Kidney (tissue), 14 donors: ENCODE data around the gene ABCC3. TPM values are rescaled to one million over a fixed set of nuclear protein-coding genes. Genes with fewer than 3 reads are reported as not detected.

Experiments used
- DNase-seq, 5 donors: peaks; one replicate each; pipeline ENCODE4 v3.0.0-alpha.2; 2013 to 2020
- FAIRE-seq: peaks from 2 replicates; lab custom pipeline; 2012; peaks lifted over from hg19 to GRCh38; lab: Jason Lieb, UNC
- H3K27ac ChIP-seq, 2 donors: one replicate each; pipeline ENCODE4 v1.7.0; 2013; ENCODE audit warnings: low read depth in 2 of 2, low read length in 2 of 2, inconsistent platforms in 1 of 2
- H3K27me3 ChIP-seq: one replicate; pipeline ENCODE4 v1.7.1; 2013; ENCODE audit warnings: low read length, inconsistent platforms; ENCODE audit not compliant: control insufficient read depth, insufficient read depth
- H3K36me3 ChIP-seq, 3 donors: one replicate each; pipeline versions ENCODE4 v1.7.0 to v1.7.1; 2013; ENCODE audit warnings: low read length in 3 of 3, control low read depth in 1 of 3, inconsistent platforms in 1 of 3; ENCODE audit not compliant: insufficient read depth in 3 of 3, control insufficient read depth in 2 of 3
- H3K4me1 ChIP-seq, 3 donors: one replicate each; pipeline versions ENCODE4 v1.7.0 to v1.7.1; 2013; ENCODE audit warnings: low read length in 3 of 3, inconsistent platforms in 1 of 3, low read depth in 1 of 3; ENCODE audit not compliant: control insufficient read depth in 2 of 3, insufficient read depth in 2 of 3
- H3K4me3 ChIP-seq, 3 donors: one replicate each; pipeline versions ENCODE4 v1.7.0 to v1.8.1; 2013; ENCODE audit warnings: low read length in 3 of 3, control low read depth in 1 of 3, inconsistent platforms in 1 of 3
- H3K9ac ChIP-seq, 3 donors: one replicate each; pipeline versions ENCODE4 v1.7.0 to v1.7.1; 2013; ENCODE audit warnings: low read length in 3 of 3, control low read depth in 1 of 3, inconsistent platforms in 1 of 3
- H3K9me3 ChIP-seq, 3 donors: one replicate each; pipeline versions ENCODE4 v1.7.0 to v1.7.1; 2013; ENCODE audit warnings: low read length in 3 of 3, control low read depth in 1 of 3, inconsistent platforms in 1 of 3; ENCODE audit not compliant: control insufficient read depth in 2 of 3, insufficient read depth in 1 of 3
- CTCF ChIP-seq: IDR thresholded peaks from 3 replicates; pipeline ENCODE4 v1.5.1; 2012; ENCODE audit warnings: mild to moderate bottlenecking, moderate library complexity, borderline replicate concordance; ENCODE audit not compliant: insufficient read depth; ENCODE audit errors: extremely low read depth
- intact Hi-C: fragments of 100-400 bp; cut with DNase I; formaldehyde crosslinking; loops from one replicate; pipeline ENCODE4 v1.11.1; 2022
- polyA plus RNA-seq: library from polyadenylated mRNA; stranded (reverse); fragments of 350-450 nt; fragmentation: Illumina TruSeq; extraction: RNeasy Lipid Tissue Mini Kit (QIAGEN cat#74804); gene quantifications from one replicate; pipeline ENCODE4 v1.2.3, GENCODE V29; 2014; ENCODE audit warnings: low read depth, low replicate concordance; ENCODE audit not compliant: insufficient read depth
- total RNA-seq: library from RNA; stranded (reverse); fragmentation: NEBNext Ultra II Directional; extraction: Animal tissue kit (Norgen Biotek cat#: 25700); gene quantifications from one replicate; pipeline ENCODE4 v1.2.1, GENCODE V29; 2021
- donor health status: control.
- donor health status: control.
- donor health status: control.
- donor health status: control.
- donor health status: control.
- donor health status: DM: yes; HTN: yes; CAD: no.
- donor health status: Normal renal cell carcinoma (clear cell type).

Gene ABCC3
- total and polyA plus RNA-seq, 2 donors from 2014 or later: 9.3 to 156 TPM

DNA sequence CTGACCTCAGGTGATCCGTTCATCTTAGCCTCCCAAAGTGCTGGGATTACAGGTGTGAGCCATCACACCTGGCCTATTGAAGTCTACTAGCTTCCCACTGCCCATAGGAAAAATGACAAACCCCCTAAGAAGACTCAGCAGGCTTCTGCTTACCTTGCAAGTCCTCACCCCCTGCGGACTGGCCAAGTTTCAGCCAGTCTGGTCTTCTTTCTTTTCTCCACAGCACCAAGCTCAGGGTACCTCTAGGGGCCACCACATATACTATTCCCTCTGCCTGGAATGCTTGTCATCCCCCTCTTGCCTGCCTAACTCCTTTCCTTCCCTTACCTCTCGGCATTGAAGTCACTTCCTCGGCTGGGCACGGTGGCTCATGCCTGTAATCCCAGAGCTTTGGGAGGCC is 31.2 kb downstream of the ABCC3 start:
- Histone ChIP-seq H3K9ac (no peak overlapping the region), H3K27ac (no peak overlapping the region), H3K4me1 (peaks cover 0 to 24% (median 21%) of the 10 kb centered on the region in 3 donors), H3K4me3 (no peak overlapping the region), H3K27me3 (no peaks in the 10 kb centered on the region), H3K36me3 (no peaks in the 10 kb centered on the region), H3K9me3 (no peaks in the 10 kb centered on the region)
- FAIRE-seq: no peak
- no peak for TF ChIP-seq CTCF
- intact Hi-C loops: no loop called here
- peak in 1 of 5 donors; percentile 20 for DNase-seq

GRCh38 chr17:50666316-50666715 is 31.6 kb downstream of the ABCC3 start:
- Histone ChIP-seq H3K4me1 (peaks cover 0 to 19% (median 16%) of the 10 kb centered on the region in 3 donors), H3K27me3 (no peaks in the 10 kb centered on the region), H3K4me3 (no peak overlapping the region), H3K9me3 (no peaks in the 10 kb centered on the region), H3K9ac (no peak overlapping the region), H3K36me3 (no peaks in the 10 kb centered on the region), H3K27ac (no peak overlapping the region)
- no peak for TF ChIP-seq CTCF
- FAIRE-seq: no peak
- intact Hi-C loops: no loop called here
- no peak for DNase-seq

DNA sequence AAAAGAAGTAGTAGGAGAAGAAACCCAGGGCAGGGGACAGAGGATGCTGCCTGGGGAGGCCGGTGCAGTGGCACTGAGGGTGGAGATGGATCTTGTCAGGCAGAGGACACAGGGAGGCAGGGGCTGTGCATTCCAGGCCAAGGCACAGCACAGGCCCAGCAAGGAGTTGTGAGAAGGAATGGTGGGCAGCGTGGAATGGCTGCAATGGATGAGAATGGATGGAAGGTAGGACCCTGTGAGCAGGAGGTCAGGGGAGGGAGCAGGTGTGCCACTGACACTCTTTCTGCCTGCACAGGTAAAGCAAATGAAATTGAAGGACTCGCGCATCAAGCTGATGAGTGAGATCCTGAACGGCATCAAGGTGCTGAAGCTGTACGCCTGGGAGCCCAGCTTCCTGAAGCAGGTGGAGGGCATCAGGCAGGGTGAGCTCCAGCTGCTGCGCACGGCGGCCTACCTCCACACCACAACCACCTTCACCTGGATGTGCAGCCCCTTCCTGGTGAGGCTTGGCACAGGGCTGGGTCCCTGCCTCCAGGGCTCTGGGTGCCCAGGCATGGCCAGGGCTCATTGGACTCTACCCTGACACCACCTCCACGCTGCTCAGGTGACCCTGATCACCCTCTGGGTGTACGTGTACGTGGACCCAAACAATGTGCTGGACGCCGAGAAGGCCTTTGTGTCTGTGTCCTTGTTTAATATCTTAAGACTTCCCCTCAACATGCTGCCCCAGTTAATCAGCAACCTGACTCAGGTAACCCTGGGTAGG is 32.8 kb downstream of the ABCC3 start:
- H3K4me3 ChIP-seq: no peak overlapping the region
- no peak for TF ChIP-seq CTCF
- FAIRE-seq (no peak), DNase-seq (peak in 1 of 5 donors; percentile 48)
- H3K27me3 ChIP-seq: no peaks in the 10 kb centered on the region
- no peak overlapping the region for H3K27ac ChIP-seq
- intact Hi-C loops: no loop called here
- H3K36me3 ChIP-seq: no peaks in the 10 kb centered on the region
- H3K9me3 ChIP-seq: no peaks in the 10 kb centered on the region
- H3K4me1 ChIP-seq: peaks cover 0 to 11% (median 5%) of the 10 kb centered on the region in 3 donors
- no peak overlapping the region for H3K9ac ChIP-seq
